Trophoblast cell (in vitro differentiated cells and primary cell): ENCODE results near the gene TEAD4.
A peak's percentile ranks its signal among the peaks of the same experiment; 100 is the strongest.

Experiments
- DNase-seq, 2 donors: peaks; one replicate each; pipeline ENCODE4 v3.0.0-alpha.2; 2016
- H2AFZ ChIP-seq: 2 replicates; pipeline ENCODE4 v1.6.1; 2013; ENCODE audit warnings: low read length, moderate library complexity, mild to moderate bottlenecking; ENCODE audit not compliant: insufficient read depth, poor library complexity
- H2AK5ac ChIP-seq: 2 replicates; pipeline ENCODE4 v1.6.1; 2013; ENCODE audit warnings: mild to moderate bottlenecking, low read length
- H2BK120ac ChIP-seq: 2 replicates; pipeline ENCODE4 v1.6.1; 2013; ENCODE audit warnings: low read length, mild to moderate bottlenecking, moderate library complexity; ENCODE audit not compliant: insufficient read depth, poor library complexity
- H2BK12ac ChIP-seq: 2 replicates; pipeline ENCODE4 v1.6.1; 2013; ENCODE audit warnings: mild to moderate bottlenecking, low read length, moderate library complexity
- H2BK5ac ChIP-seq: 2 replicates; pipeline ENCODE4 v1.6.1; 2013; ENCODE audit warnings: low read length, low read depth, moderate library complexity, mild to moderate bottlenecking; ENCODE audit not compliant: poor library complexity
- H3K14ac ChIP-seq: 2 replicates; pipeline ENCODE4 v1.6.1; 2013; ENCODE audit warnings: mild to moderate bottlenecking, low read length
- H3K18ac ChIP-seq: 2 replicates; pipeline ENCODE4 v1.6.1; 2013; ENCODE audit warnings: mild to moderate bottlenecking, low read length
- H3K23ac ChIP-seq: 2 replicates; pipeline ENCODE4 v1.6.1; 2013; ENCODE audit warnings: low read length
- H3K27ac ChIP-seq: 2 replicates; pipeline ENCODE4 v1.5.1; 2013; ENCODE audit warnings: low read depth, mild to moderate bottlenecking, inconsistent platforms, low read length, moderate library complexity
- H3K27me3 ChIP-seq: 2 replicates; pipeline ENCODE4 v1.6.1; 2013; ENCODE audit warnings: inconsistent platforms, mild to moderate bottlenecking, low read length, moderate library complexity; ENCODE audit not compliant: insufficient read depth
- H3K36me3 ChIP-seq, 2 experiments: 1 replicate in 1 of 2; 2 replicates in 1 of 2; pipeline ENCODE4 v1.6.1; 2013; ENCODE audit warnings: low read length in 2 of 2, mild to moderate bottlenecking in 2 of 2, moderate library complexity in 1 of 2; ENCODE audit not compliant: insufficient read depth in 2 of 2, control insufficient read depth in 1 of 2
- H3K4ac ChIP-seq: 2 replicates; pipeline ENCODE4 v1.6.1; 2013; ENCODE audit warnings: low read depth, mild to moderate bottlenecking, low read length, moderate library complexity
- H3K4me1 ChIP-seq, 2 experiments: 1 replicate in 1 of 2; 2 replicates in 1 of 2; pipeline ENCODE4 v1.6.1; 2013; ENCODE audit warnings: low read length in 2 of 2, mild to moderate bottlenecking in 2 of 2, moderate library complexity in 1 of 2; ENCODE audit not compliant: insufficient read depth in 2 of 2, control insufficient read depth in 1 of 2
- H3K4me2 ChIP-seq: 2 replicates; pipeline ENCODE4 v1.6.1; 2013; ENCODE audit warnings: inconsistent platforms, mild to moderate bottlenecking, low read length, moderate library complexity
- H3K4me3 ChIP-seq: 2 replicates; pipeline ENCODE4 v1.5.1; 2013; ENCODE audit warnings: mild to moderate bottlenecking, low read depth, low read length, inconsistent platforms
- H3K79me1 ChIP-seq: one replicate; pipeline ENCODE4 v1.6.1; 2013; ENCODE audit warnings: low read length
- H3K79me2 ChIP-seq: 2 replicates; pipeline ENCODE4 v1.6.1; 2013; ENCODE audit warnings: low read length, mild to moderate bottlenecking; ENCODE audit not compliant: control insufficient read depth, insufficient read depth, poor library complexity
- H3K9ac ChIP-seq: 2 replicates; pipeline ENCODE4 v1.6.1; 2013; ENCODE audit warnings: mild to moderate bottlenecking, low read length
- H3K9me3 ChIP-seq: 2 replicates; pipeline ENCODE4 v1.6.1; 2013; ENCODE audit warnings: low read depth, mild to moderate bottlenecking, control low read depth, inconsistent platforms, low read length; ENCODE audit not compliant: insufficient read depth
- H4K12ac ChIP-seq: 2 replicates; pipeline ENCODE4 v1.6.1; 2013; ENCODE audit warnings: low read depth, mild to moderate bottlenecking, low read length, moderate library complexity
- H4K8ac ChIP-seq: 2 replicates; pipeline ENCODE4 v1.6.1; 2013; ENCODE audit warnings: low read depth, mild to moderate bottlenecking, low read length, moderate library complexity
- H4K91ac ChIP-seq: one replicate; pipeline ENCODE4 v1.6.1; 2013; ENCODE audit warnings: low read depth, mild to moderate bottlenecking, low read length, moderate library complexity
- WGBS: extraction: QIAGEN DNeasy Blood & Tissue Kit; methylation state at CpG from one replicate; pipeline ENCODE4 v1.1.7; 2013; ENCODE audit warnings: missing lambda C conversion rate; ENCODE audit not compliant: insufficient read length, insufficient coverage; ENCODE audit errors: extremely low coverage; 5-methylcytosine and 5-hydroxymethylcytosine counted together

TEAD4 gene

GRCh38 chr12:2923057-2923456, 36.1 kb upstream of the TEAD4 start:
- H3K27ac ChIP-seq, result no peak overlapping the region
- H4K91ac ChIP-seq, result no peak overlapping the region
- no peak for DNase-seq
- no peaks in the 10 kb centered on the region for H3K79me1 ChIP-seq
- H4K12ac ChIP-seq, result no peak overlapping the region
- no peaks in the 10 kb centered on the region for H3K9me3 ChIP-seq
- H3K27me3 ChIP-seq, result no peaks in the 10 kb centered on the region
- H2BK12ac ChIP-seq, result no peak overlapping the region
- no peaks in the 10 kb centered on the region for H3K4me1 ChIP-seq
- WGBS, result no CpG with 5 or more reads among the region's 9 CpGs
- H2BK120ac ChIP-seq, result no peak overlapping the region
- peaks cover 11 to 19% of the 10 kb centered on the region in 2 experiments for H3K36me3 ChIP-seq
- no peak overlapping the region for H2BK5ac ChIP-seq
- H3K23ac ChIP-seq, result no peak overlapping the region
- no peak overlapping the region for H4K8ac ChIP-seq
- no peak overlapping the region for H3K9ac ChIP-seq
- no peak overlapping the region for H3K14ac ChIP-seq
- no peak overlapping the region for H2AK5ac ChIP-seq
- no peak overlapping the region for H3K4ac ChIP-seq
- no peak overlapping the region for H3K4me3 ChIP-seq
- H2AFZ ChIP-seq, result no peak overlapping the region
- no peaks in the 10 kb centered on the region for H3K79me2 ChIP-seq
- H3K18ac ChIP-seq, result no peak overlapping the region
- H3K4me2 ChIP-seq, result no peak overlapping the region

DNA sequence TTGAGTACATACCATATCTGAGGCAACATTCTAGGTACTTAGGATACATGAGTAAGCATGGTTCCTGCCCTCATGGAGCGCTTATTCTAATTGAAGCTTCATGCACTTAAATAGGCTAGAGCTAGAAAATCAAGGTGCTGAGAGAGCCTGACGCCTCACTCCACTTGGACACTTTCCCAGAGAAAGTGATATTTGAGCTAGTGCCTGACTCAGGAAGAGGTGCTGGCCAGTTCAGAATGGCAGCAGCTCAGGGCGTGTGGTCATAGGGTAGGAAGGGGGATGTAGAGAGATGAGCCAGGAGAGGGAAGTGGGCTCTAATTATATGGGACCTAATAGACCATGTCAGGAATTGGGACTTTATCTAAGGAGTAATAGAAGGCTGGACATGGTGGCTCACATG, 35.2 kb upstream of the TEAD4 start:
- H3K79me2 ChIP-seq, result no peaks in the 10 kb centered on the region
- H2AFZ ChIP-seq, result no peak overlapping the region
- no peak overlapping the region for H2AK5ac ChIP-seq
- no peak overlapping the region for H2BK120ac ChIP-seq
- H3K14ac ChIP-seq, result no peak overlapping the region
- H4K8ac ChIP-seq, result no peak overlapping the region
- no peak overlapping the region for H4K12ac ChIP-seq
- no peaks in the 10 kb centered on the region for H3K27me3 ChIP-seq
- no peak overlapping the region for H3K27ac ChIP-seq
- no peaks in the 10 kb centered on the region for H3K79me1 ChIP-seq
- H3K18ac ChIP-seq, result no peak overlapping the region
- H3K9me3 ChIP-seq, result no peaks in the 10 kb centered on the region
- no peak overlapping the region for H3K4ac ChIP-seq
- H3K4me1 ChIP-seq, result no peaks in the 10 kb centered on the region
- H3K36me3 ChIP-seq, result peaks cover 9 to 19% of the 10 kb centered on the region in 2 experiments
- no peak overlapping the region for H3K4me2 ChIP-seq
- no CpG with 5 or more reads among the region's 3 CpGs for WGBS
- H3K4me3 ChIP-seq, result no peak overlapping the region
- no peak overlapping the region for H3K9ac ChIP-seq
- no peak overlapping the region for H2BK12ac ChIP-seq
- H4K91ac ChIP-seq, result no peak overlapping the region
- no peak overlapping the region for H3K23ac ChIP-seq
- no peak overlapping the region for H2BK5ac ChIP-seq
- DNase-seq, result no peak

DNA sequence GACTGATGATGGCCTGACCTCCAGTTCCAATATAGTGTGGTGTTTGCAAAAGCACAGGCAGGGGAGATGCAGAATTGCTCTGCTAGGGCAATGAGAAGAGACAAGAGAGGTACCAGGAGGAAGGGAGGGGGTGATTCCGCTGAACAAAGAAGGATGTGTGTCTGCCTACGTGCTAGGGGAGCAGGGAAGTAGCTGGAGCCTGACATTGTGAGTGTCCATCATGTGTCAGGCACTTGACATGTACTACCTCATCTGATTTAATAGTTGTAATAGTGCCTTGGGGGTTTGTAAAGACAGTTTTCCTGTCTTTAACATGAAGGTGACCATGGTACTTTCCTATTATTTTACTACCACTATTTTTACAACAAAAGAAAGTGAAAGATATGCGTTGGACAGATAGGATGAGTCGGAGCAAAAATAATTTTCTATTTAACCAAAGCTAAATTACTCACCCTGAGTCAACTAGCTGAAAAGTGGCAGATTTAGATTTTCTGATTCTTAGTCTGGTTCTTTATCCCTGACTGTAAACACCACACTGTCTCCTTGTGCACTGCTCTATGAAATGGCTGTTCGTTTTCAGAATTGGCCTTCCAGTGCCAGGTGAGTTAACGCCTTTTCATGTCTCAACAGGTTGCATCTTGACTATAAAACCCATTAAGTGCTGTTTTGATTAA, 33.7 kb upstream of the TEAD4 start:
- Histone ChIP-seq H3K4me3 (no peak overlapping the region), H3K36me3 (peaks cover 7 to 19% of the 10 kb centered on the region in 2 experiments), H3K4me1 (no peaks in the 10 kb centered on the region), H3K4ac (no peak overlapping the region), H3K79me2 (no peaks in the 10 kb centered on the region), H3K23ac (no peak overlapping the region), H3K14ac (no peak overlapping the region), H3K79me1 (no peaks in the 10 kb centered on the region), H3K9ac (no peak overlapping the region), H3K27ac (no peak overlapping the region), H4K12ac (no peak overlapping the region), H3K18ac (no peak overlapping the region), H4K91ac (no peak overlapping the region), H3K27me3 (no peaks in the 10 kb centered on the region), H2BK120ac (no peak overlapping the region), H2BK12ac (no peak overlapping the region), H2BK5ac (no peak overlapping the region), H3K9me3 (no peaks in the 10 kb centered on the region), H3K4me2 (no peak overlapping the region), H2AK5ac (no peak overlapping the region), H2AFZ (no peak overlapping the region), H4K8ac (no peak overlapping the region)
- DNase-seq, result no peak
- WGBS, result no CpG with 5 or more reads among the region's 6 CpGs

DNA sequence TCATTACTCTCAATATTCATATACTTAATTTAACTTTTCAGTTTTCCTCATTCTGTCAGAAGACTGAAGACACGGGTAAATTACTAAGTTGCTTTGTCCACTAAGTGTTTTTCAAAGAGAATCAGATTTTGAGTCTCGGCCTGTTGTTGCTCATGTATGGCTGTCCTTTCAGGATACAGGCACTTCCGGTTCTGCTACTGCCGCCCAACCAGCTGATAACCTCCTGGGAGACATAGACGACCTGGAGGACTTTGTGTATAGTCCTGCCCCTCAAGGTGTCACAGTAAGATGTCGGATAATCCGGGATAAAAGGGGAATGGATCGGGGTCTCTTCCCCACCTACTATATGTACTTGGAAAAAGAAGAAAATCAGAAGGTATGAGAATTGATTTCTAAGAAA, 28.3 kb upstream of the TEAD4 start:
- Histone ChIP-seq H3K9ac (no peak overlapping the region), H3K4me2 (no peak overlapping the region), H2AFZ (no peak overlapping the region), H2BK120ac (no peak overlapping the region), H3K23ac (no peak overlapping the region), H4K91ac (no peak overlapping the region), H3K27me3 (no peaks in the 10 kb centered on the region), H3K9me3 (no peaks in the 10 kb centered on the region), H2BK12ac (no peak overlapping the region), H3K79me1 (no peaks in the 10 kb centered on the region), H3K36me3 (peaks cover 14 to 16% of the 10 kb centered on the region in 2 experiments), H2AK5ac (no peak overlapping the region), H4K12ac (no peak overlapping the region), H3K18ac (no peak overlapping the region), H3K27ac (peak overlapping the region; percentile 31), H3K14ac (no peak overlapping the region), H2BK5ac (no peak overlapping the region), H4K8ac (no peak overlapping the region), H3K4ac (no peak overlapping the region), H3K4me1 (peaks cover 0 to 2% of the 10 kb centered on the region in 2 experiments), H3K4me3 (no peak overlapping the region), H3K79me2 (no peaks in the 10 kb centered on the region)
- no peak for DNase-seq
- no CpG with 5 or more reads among the region's 8 CpGs for WGBS
